ENCODE results near the gene MYRIP. TPM values are rescaled to one million over a fixed set of nuclear protein-coding genes. Genes with fewer than 3 reads are reported as not detected.

Gene MYRIP
- 1 to 10 TPM; 4.8 to 5.8 TPM for total RNA-seq
- 2.4 TPM for polyA plus RNA-seq (ENCODE audit: insufficient read depth, low read depth, low replicate concordance)
- long read RNA-seq, donor 1 = 0 reads
- long read RNA-seq, donor 2, partial matches to known transcripts = 0 of 1 reads
- long read RNA-seq, donor 2, other reads (novel, unspliced or antisense) = 0 of 1 reads

- no peaks in the 10 kb centered on the region for H3K27me3 ChIP-seq
- TF ChIP-seq POLR2A (IDR thresholded peaks at IDR 0.05) (no peak), CTCF (IDR thresholded peaks at IDR 0.05) (no peak)
- H3K9me3 ChIP-seq = no peaks in the 10 kb centered on the region
- H3K36me3 ChIP-seq (ENCODE audit: low read depth, missing control alignments) = no peaks in the 10 kb centered on the region
- peak; percentile 75 for DNase-seq
- H3K4me3 ChIP-seq = peak within 1 kb of the TSS; percentile 59 to 69
- peaks cover 4% of the 10 kb centered on the region for H3K4me1 ChIP-seq
- 1 to 3% methylated on average over 6 to 59 of the region's 103 CpGs for WGBS, 2 donors
- no peak within 1 kb of the TSS for H3K27ac ChIP-seq
- intact Hi-C loops (cut with DNase I; ENCODE audit: low total_unique reads) = no loop called here
Measured at GRCh38 chr3:39809181-39809994, at the start of gene MYRIP. Gene MYRIP, plus strand, starts transcription at chr3:39809609. Its CDS starts 91,208 bp downstream, at chr3:39900817.

- intact Hi-C loops (cut with DNase I; ENCODE audit: low total_unique reads) = no loop called here
- no peak for TF ChIP-seq POLR2A (IDR thresholded peaks at IDR 0.05)
- no peak for TF ChIP-seq CTCF (IDR thresholded peaks at IDR 0.05)
- no peak overlapping the region for H3K4me3 ChIP-seq
Measured at GRCh38 chr3:39760325-39760724, 49.1 kb upstream of the MYRIP start.

GRCh38 chr3:39762537-39763070 is 46.8 kb upstream of the MYRIP start:
- Histone ChIP-seq H3K36me3 (ENCODE audit: low read depth, missing control alignments) (no peaks in the 10 kb centered on the region), H3K4me3 (no peak overlapping the region), H3K27ac (no peak overlapping the region), H3K27me3 (no peaks in the 10 kb centered on the region), H3K4me1 (no peaks in the 10 kb centered on the region), H3K9me3 (no peaks in the 10 kb centered on the region)
- TF ChIP-seq CTCF (IDR thresholded peaks at IDR 0.05) (no peak), POLR2A (IDR thresholded peaks at IDR 0.05) (no peak)
- 26 to 40% methylated on average over 1 of the region's 1 CpG for WGBS, 2 donors
- no peak for DNase-seq
- intact Hi-C loops (cut with DNase I; ENCODE audit: low total_unique reads) = no loop called here

More at GRCh38 chr3:39760325-39760724, 49.1 kb upstream of the MYRIP start:
- Histone ChIP-seq H3K4me1 (no peaks in the 10 kb centered on the region), H3K36me3 (ENCODE audit: low read depth, missing control alignments) (no peaks in the 10 kb centered on the region), H3K9me3 (no peaks in the 10 kb centered on the region), H3K27me3 (no peaks in the 10 kb centered on the region), H3K27ac (no peak overlapping the region)
- no peak for DNase-seq
- 80 to 86% methylated on average over 1 of the region's 1 CpG for WGBS, 2 donors

- H3K4me1 ChIP-seq = no peaks in the 10 kb centered on the region
Measured at GRCh38 chr3:39763390-39763789, 46.0 kb upstream of the MYRIP start.

More at GRCh38 chr3:39763390-39763789, 46.0 kb upstream of the MYRIP start:
- Histone ChIP-seq H3K27me3 (no peaks in the 10 kb centered on the region), H3K36me3 (ENCODE audit: low read depth, missing control alignments) (no peaks in the 10 kb centered on the region), H3K9me3 (no peaks in the 10 kb centered on the region), H3K4me3 (no peak overlapping the region), H3K27ac (no peak overlapping the region)
- intact Hi-C loops (cut with DNase I; ENCODE audit: low total_unique reads) = no loop called here
- TF ChIP-seq POLR2A (IDR thresholded peaks at IDR 0.05) (no peak), CTCF (IDR thresholded peaks at IDR 0.05) (no peak)
- no peak for DNase-seq

All from testis (tissue), 5 donors.